ENCODE results near the gene CCDC171. TPM values are rescaled to one million over a fixed set of nuclear protein-coding genes. Genes with fewer than 3 reads are reported as not detected.

Gene CCDC171
- total and polyA plus RNA-seq, 2 experiments from 2014 or later = 4.4 to 5.1 TPM

GRCh38 chr9:15909297-15909696 lies 356.5 kb downstream of the CCDC171 start:
- no peak overlapping the region for H3K4me2 ChIP-seq
- no peak overlapping the region for H3K4me3 Mint-ChIP-seq
- no peaks in the 10 kb centered on the region for H3K4me1 ChIP-seq (ENCODE audit: insufficient read depth)
- no peaks in the 10 kb centered on the region for H3K36me3 ChIP-seq (ENCODE audit: insufficient read depth)
- H3K27me3 ChIP-seq (ENCODE audit: insufficient read depth) = no peaks in the 10 kb centered on the region
- H3K79me2 ChIP-seq (replicated peaks; ENCODE audit: insufficient read depth) = no peaks in the 10 kb centered on the region
- H3F3A ChIP-seq (replicated peaks; ENCODE audit: low read depth) = no peaks in the 10 kb centered on the region
- H3K36me3 Mint-ChIP-seq (ENCODE audit: low read depth) = peaks cover 5% of the 10 kb centered on the region; the same call in 2 of the 3 replicates
- no peak overlapping the region for H3K27ac Mint-ChIP-seq
- no peaks in the 10 kb centered on the region for H4K20me1 ChIP-seq (replicated peaks; ENCODE audit: insufficient read depth)
- H3K27me3 Mint-ChIP-seq (ENCODE audit: insufficient read depth, low read depth, poor library complexity) = peaks cover 2% of the 10 kb centered on the region
- ATAC-seq (no peak), DNase-seq (ENCODE audit: low spot score) (no peak)
- TF ChIP-seq EZH2 (IDR thresholded peaks at IDR 0.05; ENCODE audit: low read depth, unreplicated experiment) (no peak), CREB1 (CRISPR knock-in tag; IDR thresholded peaks at IDR 0.05; ENCODE audit: low read depth) (no peak), ZNF462 (CRISPR knock-in tag; IDR thresholded peaks at IDR 0.05) (no peak), ZNF114 (CRISPR knock-in tag; IDR thresholded peaks at IDR 0.05) (no peak), POLR2AphosphoS5 (IDR thresholded peaks at IDR 0.05; ENCODE audit: low read depth) (no peak), ZNF331 (CRISPR knock-in tag; IDR thresholded peaks at IDR 0.05; ENCODE audit: low read depth) (no peak), EZH2phosphoT487 (IDR thresholded peaks at IDR 0.05; ENCODE audit: unreplicated experiment) (no peak), STAT1 (IDR thresholded peaks at IDR 0.05; ENCODE audit: unreplicated experiment) (no peak), NANOG (IDR thresholded peaks at IDR 0.05; ENCODE audit: borderline replicate concordance) (no peak), JUNB (IDR thresholded peaks at IDR 0.05; ENCODE audit: unreplicated experiment) (no peak)
- no peak overlapping the region for H2AFZ ChIP-seq
- H3K4me1 Mint-ChIP-seq = no peaks in the 10 kb centered on the region
- H3K4me3 ChIP-seq = no peak overlapping the region
- H3K9me2 ChIP-seq (ENCODE audit: insufficient read depth) = no peaks in the 10 kb centered on the region
- H3K9me3 Mint-ChIP-seq = peaks cover 24% of the 10 kb centered on the region
- no peak overlapping the region for H3K27ac ChIP-seq (ENCODE audit: low read depth)

Measured in GM23338 (cell line).